PFSK-1 (cell line): ENCODE results near the gene SH2D7.

Source experiments
- FOXP2 ChIP-seq: optimal IDR thresholded peaks from 2 replicates; pipeline ENCODE3; 2011; ENCODE audit warnings: borderline replicate concordance, control low read depth, inconsistent platforms; ENCODE audit not compliant: insufficient read depth; ENCODE audit errors: extremely low read length, extremely low read depth
- POLR2AphosphoS5 ChIP-seq: IDR thresholded peaks from 2 replicates; pipeline ENCODE4 v1.6.1; 2012; ENCODE audit warnings: low read depth, mild to moderate bottlenecking, control low read depth, low read length, moderate library complexity
- SIN3A ChIP-seq: IDR thresholded peaks from 2 replicates; pipeline ENCODE4 v1.6.1; 2012; ENCODE audit warnings: mild to moderate bottlenecking, low read length, moderate library complexity, borderline replicate concordance; ENCODE audit not compliant: insufficient read depth
- TAF1 ChIP-seq: IDR thresholded peaks from 2 replicates; pipeline ENCODE4 v1.6.1; 2012; ENCODE audit warnings: low read length, control low read depth, borderline replicate concordance; ENCODE audit not compliant: insufficient read depth
- TF ChIP-seq, protein P1 (sequence below), 2 experiments: IDR thresholded peaks; 2 replicates each; pipeline versions ENCODE4 v1.6.1 to v1.8.0; 2011 to 2012; ENCODE audit warnings: low read depth in 2 of 2, low read length in 2 of 2, control low read depth in 1 of 2, inconsistent platforms in 1 of 2, mild to moderate bottlenecking in 1 of 2, moderate library complexity in 1 of 2; ENCODE audit not compliant: insufficient read depth in 1 of 2

GRCh38 chr15:78047761-78048627 lies 44.4 kb upstream of the SH2D7 start:
- no peak for TF ChIP-seq TAF1
- TF ChIP-seq POLR2AphosphoS5 = no peak
- TF ChIP-seq, protein P1, sequence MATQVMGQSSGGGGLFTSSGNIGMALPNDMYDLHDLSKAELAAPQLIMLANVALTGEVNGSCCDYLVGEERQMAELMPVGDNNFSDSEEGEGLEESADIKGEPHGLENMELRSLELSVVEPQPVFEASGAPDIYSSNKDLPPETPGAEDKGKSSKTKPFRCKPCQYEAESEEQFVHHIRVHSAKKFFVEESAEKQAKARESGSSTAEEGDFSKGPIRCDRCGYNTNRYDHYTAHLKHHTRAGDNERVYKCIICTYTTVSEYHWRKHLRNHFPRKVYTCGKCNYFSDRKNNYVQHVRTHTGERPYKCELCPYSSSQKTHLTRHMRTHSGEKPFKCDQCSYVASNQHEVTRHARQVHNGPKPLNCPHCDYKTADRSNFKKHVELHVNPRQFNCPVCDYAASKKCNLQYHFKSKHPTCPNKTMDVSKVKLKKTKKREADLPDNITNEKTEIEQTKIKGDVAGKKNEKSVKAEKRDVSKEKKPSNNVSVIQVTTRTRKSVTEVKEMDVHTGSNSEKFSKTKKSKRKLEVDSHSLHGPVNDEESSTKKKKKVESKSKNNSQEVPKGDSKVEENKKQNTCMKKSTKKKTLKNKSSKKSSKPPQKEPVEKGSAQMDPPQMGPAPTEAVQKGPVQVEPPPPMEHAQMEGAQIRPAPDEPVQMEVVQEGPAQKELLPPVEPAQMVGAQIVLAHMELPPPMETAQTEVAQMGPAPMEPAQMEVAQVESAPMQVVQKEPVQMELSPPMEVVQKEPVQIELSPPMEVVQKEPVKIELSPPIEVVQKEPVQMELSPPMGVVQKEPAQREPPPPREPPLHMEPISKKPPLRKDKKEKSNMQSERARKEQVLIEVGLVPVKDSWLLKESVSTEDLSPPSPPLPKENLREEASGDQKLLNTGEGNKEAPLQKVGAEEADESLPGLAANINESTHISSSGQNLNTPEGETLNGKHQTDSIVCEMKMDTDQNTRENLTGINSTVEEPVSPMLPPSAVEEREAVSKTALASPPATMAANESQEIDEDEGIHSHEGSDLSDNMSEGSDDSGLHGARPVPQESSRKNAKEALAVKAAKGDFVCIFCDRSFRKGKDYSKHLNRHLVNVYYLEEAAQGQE (IDR thresholded peaks at IDR 0.05; ENCODE audit: insufficient read depth in 1 of 2, low read depth in 2 of 2, low read length in 2 of 2) = no peak
- no peak for TF ChIP-seq FOXP2
- no peak for TF ChIP-seq SIN3A
